ENCODE results near the gene HSFX2. TPM values are rescaled to one million over a fixed set of nuclear protein-coding genes. Genes with fewer than 3 reads are reported as not detected.
"Not testable (repeated sequence)": the region's sequence is repeated elsewhere in the genome, so short reads cannot be mapped to it uniquely, and the experiment has no call there.

Gene HSFX2
- total RNA-seq, 2 experiments from 2014 or later, result 0.28 TPM; not detected in 1

DNA sequence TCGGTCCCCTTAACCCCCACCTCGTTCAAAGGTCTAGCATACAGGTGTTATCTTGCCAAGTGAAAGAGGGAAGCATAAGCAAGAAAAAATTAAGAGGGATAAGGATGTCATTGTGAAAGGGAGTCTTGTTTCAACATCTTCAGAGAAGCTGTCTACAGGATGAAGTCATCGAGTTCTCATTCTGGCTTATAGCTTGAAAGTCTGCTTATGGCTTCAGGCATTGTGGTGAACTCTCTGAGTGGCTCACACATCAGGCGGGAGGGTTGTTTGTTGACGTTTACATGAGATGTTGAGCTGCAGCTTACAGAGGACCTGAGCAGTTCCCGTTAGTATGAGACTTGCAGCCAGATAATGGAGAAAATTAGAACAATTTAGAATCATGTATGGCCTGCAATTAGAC lies 24.4 kb downstream of the HSFX2 start:
- no peaks in the 10 kb centered on the region for H3K27me3 Mint-ChIP-seq
- no peak for DNase-seq
- ATAC-seq (ENCODE audit: low read depth), result no peak
- H3K4me3 Mint-ChIP-seq, result no peak overlapping the region
- POLR2A ChIA-PET, result no interaction called here
- no peaks in the 10 kb centered on the region for H3K9me3 Mint-ChIP-seq
- no peaks in the 10 kb centered on the region for H3K36me3 Mint-ChIP-seq
- H3K4me1 Mint-ChIP-seq, result peaks cover 3% of the 10 kb centered on the region
- no peak overlapping the region for H3K27ac Mint-ChIP-seq

DNA sequence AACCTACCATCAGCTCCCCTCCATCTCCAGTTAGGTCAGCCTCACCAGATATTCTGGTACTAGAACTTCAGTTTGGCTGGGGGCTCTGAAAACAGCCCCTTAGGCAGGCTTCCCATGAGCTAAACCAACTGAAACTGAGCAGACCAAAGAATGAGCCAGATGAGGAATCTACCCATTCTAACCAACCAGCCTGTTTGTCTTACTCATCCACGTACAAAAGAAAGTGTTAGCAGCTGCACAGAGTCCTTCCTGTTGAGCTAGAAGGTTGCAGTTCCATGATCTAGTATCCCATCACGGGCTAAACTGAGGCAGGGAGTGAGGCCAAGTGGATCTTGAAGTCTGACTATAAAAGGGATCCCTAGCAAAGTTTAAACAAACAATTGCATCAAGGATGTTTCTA lies 25.3 kb downstream of the HSFX2 start:
- POLR2A ChIA-PET, result no interaction called here
- no peak for ATAC-seq (ENCODE audit: low read depth)

GRCh38 chrX:149568701-149569296 lies 26.3 kb downstream of the HSFX2 start:
- Mint-ChIP-seq H3K36me3 (no peaks in the 10 kb centered on the region), H3K27ac (no peak overlapping the region), H3K9me3 (no peaks in the 10 kb centered on the region), H3K4me3 (no peak overlapping the region), H3K4me1 (peaks cover 3% of the 10 kb centered on the region), H3K27me3 (no peaks in the 10 kb centered on the region)
- POLR2A ChIA-PET, result no interaction called here
- ATAC-seq (ENCODE audit: low read depth) (no peak), DNase-seq (no peak)

More for the DNA sequence above, 25.3 kb downstream of the HSFX2 start:
- no peaks in the 10 kb centered on the region for H3K9me3 Mint-ChIP-seq
- no peaks in the 10 kb centered on the region for H3K27me3 Mint-ChIP-seq
- H3K36me3 Mint-ChIP-seq, result no peaks in the 10 kb centered on the region
- H3K4me3 Mint-ChIP-seq, result no peak overlapping the region
- no peak overlapping the region for H3K27ac Mint-ChIP-seq
- no peak for DNase-seq
- H3K4me1 Mint-ChIP-seq, result peaks cover 3% of the 10 kb centered on the region

DNA sequence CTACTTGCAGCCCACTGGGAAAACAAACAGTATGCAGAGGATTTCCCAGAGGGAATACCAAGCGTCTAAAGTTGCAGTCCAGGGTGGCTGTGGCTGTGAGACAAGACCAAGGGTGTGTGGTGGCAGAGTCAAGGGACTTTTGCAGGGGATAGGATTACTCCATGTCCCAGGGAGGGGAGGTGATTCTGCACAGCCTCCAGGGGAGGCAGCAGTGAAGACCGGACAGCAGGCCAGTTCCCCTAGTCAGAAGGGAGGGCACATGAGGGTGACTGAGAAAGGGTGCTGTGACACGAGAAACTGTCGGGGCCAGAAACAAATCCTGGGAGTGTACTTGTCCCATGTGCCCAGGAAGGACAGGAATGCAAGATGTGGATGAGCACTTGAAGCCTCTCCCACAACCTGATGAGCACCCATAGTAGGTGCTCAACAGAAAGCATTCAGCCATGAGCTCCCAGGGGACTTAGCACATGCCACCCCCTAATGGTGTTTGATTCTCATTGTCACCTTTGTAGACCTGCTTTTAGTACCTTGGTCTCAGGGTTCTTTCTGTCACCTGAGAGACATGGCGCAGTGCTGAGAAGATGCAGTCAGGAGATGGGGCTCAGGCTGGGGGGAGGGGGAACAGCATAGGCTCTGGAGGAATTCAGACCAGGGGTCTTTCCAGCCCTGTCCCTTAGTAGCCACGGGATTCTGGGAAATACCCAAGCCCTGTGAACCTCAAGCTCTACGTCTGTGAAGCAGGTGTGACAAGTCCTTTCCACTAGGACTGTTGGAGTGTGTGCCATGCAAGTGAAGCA lies 27.3 kb downstream of the HSFX2 start:
- Mint-ChIP-seq H3K27me3 (peaks cover 5% of the 10 kb centered on the region), H3K36me3 (no peaks in the 10 kb centered on the region), H3K27ac (no peak overlapping the region), H3K4me3 (no peak overlapping the region), H3K4me1 (peaks cover 3% of the 10 kb centered on the region), H3K9me3 (no peaks in the 10 kb centered on the region)
- no peak for ATAC-seq (ENCODE audit: low read depth)
- POLR2A ChIA-PET, result no interaction called here
- no peak for DNase-seq

- no peak overlapping the region for H3K27ac Mint-ChIP-seq
- H3K4me1 Mint-ChIP-seq, result no peaks in the 10 kb centered on the region
- H3K36me3 Mint-ChIP-seq, result no peaks in the 10 kb centered on the region
- no peak for DNase-seq
- peaks cover 5% of the 10 kb centered on the region for H3K27me3 Mint-ChIP-seq
- H3K9me3 Mint-ChIP-seq, result no peaks in the 10 kb centered on the region
- no peak overlapping the region for H3K4me3 Mint-ChIP-seq
- POLR2A ChIA-PET, result no interaction called here
- no peak for ATAC-seq (ENCODE audit: low read depth)
Measured at GRCh38 chrX:149563359-149563758, 31.8 kb downstream of the HSFX2 start.

DNA sequence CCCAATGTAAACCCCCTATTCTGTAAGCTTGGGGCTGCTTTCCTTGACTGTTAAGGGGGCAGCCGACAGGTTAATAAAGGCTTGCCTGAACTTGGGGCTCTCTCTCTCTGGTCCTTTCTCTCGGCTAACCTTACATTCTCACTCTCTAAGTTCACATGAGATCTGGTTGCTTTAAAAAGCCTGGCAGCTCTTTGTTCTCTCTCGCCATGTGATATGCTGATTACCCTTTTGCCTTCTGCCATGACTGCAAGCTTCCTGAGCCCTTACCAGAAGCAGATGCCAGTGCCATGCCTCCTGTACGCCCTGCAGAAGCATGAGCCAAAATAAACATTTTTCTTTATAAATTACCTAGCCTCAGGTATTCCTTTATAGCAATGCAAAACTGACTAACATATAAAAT lies 39.9 kb downstream of the HSFX2 start:
- DNase-seq; H3K4me1 Mint-ChIP-seq; H3K27ac Mint-ChIP-seq; ATAC-seq (ENCODE audit: low read depth); H3K27me3 Mint-ChIP-seq; H3K9me3 Mint-ChIP-seq; H3K36me3 Mint-ChIP-seq; POLR2A ChIA-PET; H3K4me3 Mint-ChIP-seq: not testable (repeated sequence)

GRCh38 chrX:149551939-149552248 lies 43.2 kb downstream of the HSFX2 start:
- H3K27me3 Mint-ChIP-seq; H3K36me3 Mint-ChIP-seq; POLR2A ChIA-PET; H3K4me3 Mint-ChIP-seq; H3K9me3 Mint-ChIP-seq; H3K27ac Mint-ChIP-seq; ATAC-seq (ENCODE audit: low read depth); H3K4me1 Mint-ChIP-seq; DNase-seq: not testable (repeated sequence)

- ATAC-seq (ENCODE audit: low read depth); H3K27me3 Mint-ChIP-seq; DNase-seq; H3K36me3 Mint-ChIP-seq; POLR2A ChIA-PET; H3K9me3 Mint-ChIP-seq; H3K4me1 Mint-ChIP-seq; H3K4me3 Mint-ChIP-seq; H3K27ac Mint-ChIP-seq: not testable (repeated sequence)
Measured at GRCh38 chrX:149551245-149551938, 43.7 kb downstream of the HSFX2 start.

GRCh38 chrX:149550454-149550853 lies 44.7 kb downstream of the HSFX2 start:
- H3K27me3 Mint-ChIP-seq, H3K9me3 Mint-ChIP-seq, H3K36me3 Mint-ChIP-seq, H3K4me3 Mint-ChIP-seq, POLR2A ChIA-PET, H3K4me1 Mint-ChIP-seq: not testable (repeated sequence)
- ATAC-seq (ENCODE audit: low read depth), result peak; percentile 92
- H3K27ac Mint-ChIP-seq, result peak overlapping the region; percentile 74
- peak; percentile 47 for DNase-seq

GRCh38 chrX:149549701-149550100 lies 45.4 kb downstream of the HSFX2 start, which contains the start of gene HSFX3:
Gene HSFX3, minus strand, starts transcription at chrX:149549924. Its CDS starts 72 bp downstream, at chrX:149549852.
- H3K36me3 Mint-ChIP-seq; H3K4me1 Mint-ChIP-seq; DNase-seq; H3K4me3 Mint-ChIP-seq; ATAC-seq (ENCODE audit: low read depth); H3K9me3 Mint-ChIP-seq; H3K27me3 Mint-ChIP-seq; POLR2A ChIA-PET: not testable (repeated sequence)
- H3K27ac Mint-ChIP-seq, result peak within 1 kb of the TSS; percentile 74

- H3K36me3 Mint-ChIP-seq; H3K4me1 Mint-ChIP-seq; H3K27ac Mint-ChIP-seq; H3K27me3 Mint-ChIP-seq; DNase-seq; POLR2A ChIA-PET; ATAC-seq (ENCODE audit: low read depth); H3K4me3 Mint-ChIP-seq; H3K9me3 Mint-ChIP-seq: not testable (repeated sequence)
Measured at GRCh38 chrX:149547782-149548181, 47.3 kb downstream of the HSFX2 start.

- POLR2A ChIA-PET; H3K27ac Mint-ChIP-seq; H3K4me1 Mint-ChIP-seq; H3K36me3 Mint-ChIP-seq; H3K27me3 Mint-ChIP-seq; H3K4me3 Mint-ChIP-seq; H3K9me3 Mint-ChIP-seq; ATAC-seq (ENCODE audit: low read depth); DNase-seq: not testable (repeated sequence)
Measured at GRCh38 chrX:149546962-149547361, 48.2 kb downstream of the HSFX2 start.

GRCh38 chrX:149545545-149546543 lies 49.3 kb downstream of the HSFX2 start:
- H3K27ac Mint-ChIP-seq; POLR2A ChIA-PET; H3K4me3 Mint-ChIP-seq; H3K36me3 Mint-ChIP-seq; H3K4me1 Mint-ChIP-seq; DNase-seq; H3K27me3 Mint-ChIP-seq; ATAC-seq (ENCODE audit: low read depth); H3K9me3 Mint-ChIP-seq: not testable (repeated sequence)
